ENCODE results near the gene KLK10. TPM values are rescaled to one million over a fixed set of nuclear protein-coding genes. Genes with fewer than 3 reads are reported as not detected.

The KLK10 gene
- total RNA-seq, 4 donors from 2014 or later = 0.27 to 1.3 TPM; not detected in 2

DNA sequence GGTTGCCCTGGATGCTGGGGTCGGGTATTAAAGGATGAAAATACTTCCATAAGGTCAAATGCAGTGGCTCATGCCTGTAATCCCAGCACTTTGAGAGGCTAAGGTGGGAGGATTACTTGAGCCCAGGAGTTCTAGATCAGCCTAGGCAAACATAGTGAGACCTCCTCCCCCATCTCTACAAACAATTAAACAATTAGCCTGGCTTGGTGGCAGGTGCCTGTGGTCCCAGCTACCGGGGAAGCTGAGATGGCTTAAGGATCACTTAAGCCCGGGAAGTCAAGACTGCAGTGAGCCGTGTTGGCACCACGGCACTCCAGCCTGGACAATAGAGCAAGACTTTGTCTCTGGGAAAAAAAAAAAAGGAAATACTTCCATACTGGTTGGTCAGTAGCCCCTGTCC, 5.4 kb upstream of the KLK10 start:
- Histone ChIP-seq H3K27ac (no peak overlapping the region), H3K4me1 (no peaks in the 10 kb centered on the region), H3K4me3 (no peak overlapping the region), H3K9me3 (no peaks in the 10 kb centered on the region), H3K36me3 (no peaks in the 10 kb centered on the region), H3K27me3 (peaks cover 56% of the 10 kb centered on the region)
- no peak for TF ChIP-seq EP300 (IDR thresholded peaks at IDR 0.05; ENCODE audit: low read depth)
- no peak for TF ChIP-seq POLR2AphosphoS5 (IDR thresholded peaks at IDR 0.05)
- no peak for TF ChIP-seq CTCF (IDR thresholded peaks at IDR 0.05)
- no peak for TF ChIP-seq POLR2A (IDR thresholded peaks at IDR 0.05)
- DNase-seq = no peak
- in situ Hi-C loops (cut with MboI; ENCODE audit: low pct_ligation_motif_present in 1 of 4, low pct_unique_long_range_greater_than_20kb in 1 of 4, low sequenced_read_pairs in 3 of 4) (no loop called here), intact Hi-C loops (cut with DNase I; ENCODE audit: low total_unique reads) (no loop called here)
- whole genome bisulfite sequencing, 2 donors (ENCODE audit: low coverage in 1 of 2) = 23 to 30% methylated on average over 2 to 5 of the region's 5 CpGs

DNA sequence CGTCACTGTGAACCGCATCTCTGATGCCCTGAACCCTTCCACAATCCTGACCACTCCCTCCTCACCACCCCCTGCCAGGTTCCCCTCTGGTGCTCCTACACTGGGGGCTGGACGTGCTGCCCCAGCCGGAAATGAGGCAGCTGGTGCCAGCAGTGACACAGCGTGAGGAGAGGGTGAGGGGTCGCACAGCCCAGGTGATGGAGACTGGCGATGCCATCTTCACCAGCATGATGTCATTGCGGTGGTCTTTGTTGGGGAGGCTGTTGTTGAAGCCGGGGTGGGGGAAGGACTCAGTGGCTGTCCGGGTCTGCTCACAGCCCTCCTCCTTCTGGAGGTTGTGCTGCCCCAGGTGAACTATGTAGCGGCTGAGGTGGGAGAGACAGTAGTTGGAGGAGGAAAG, 4.4 kb upstream of the KLK10 start:
- TF ChIP-seq POLR2AphosphoS5 (IDR thresholded peaks at IDR 0.05) = no peak
- TF ChIP-seq EP300 (IDR thresholded peaks at IDR 0.05; ENCODE audit: low read depth) = no peak
- no peak for TF ChIP-seq CTCF (IDR thresholded peaks at IDR 0.05)
- TF ChIP-seq POLR2A (IDR thresholded peaks at IDR 0.05) = no peak
- H3K9me3 ChIP-seq = no peaks in the 10 kb centered on the region
- H3K27ac ChIP-seq = no peak overlapping the region
- no peak for DNase-seq
- intact Hi-C loops (cut with DNase I; ENCODE audit: low total_unique reads) (no loop called here), in situ Hi-C loops (cut with MboI; ENCODE audit: low pct_ligation_motif_present in 1 of 4, low pct_unique_long_range_greater_than_20kb in 1 of 4, low sequenced_read_pairs in 3 of 4) (no loop called here)
- H3K4me1 ChIP-seq = peaks cover 0 to 8% (median 3%) of the 10 kb centered on the region in 4 donors
- H3K27me3 ChIP-seq = peaks cover 65% of the 10 kb centered on the region
- 72% methylated on average over 11 of the region's 11 CpGs; no CpG with 5 or more reads in 1 of the 2 donors for WGBS, 2 donors (ENCODE audit: low coverage in 1 of 2)
- no peak overlapping the region for H3K4me3 ChIP-seq
- H3K36me3 ChIP-seq = no peaks in the 10 kb centered on the region

DNA sequence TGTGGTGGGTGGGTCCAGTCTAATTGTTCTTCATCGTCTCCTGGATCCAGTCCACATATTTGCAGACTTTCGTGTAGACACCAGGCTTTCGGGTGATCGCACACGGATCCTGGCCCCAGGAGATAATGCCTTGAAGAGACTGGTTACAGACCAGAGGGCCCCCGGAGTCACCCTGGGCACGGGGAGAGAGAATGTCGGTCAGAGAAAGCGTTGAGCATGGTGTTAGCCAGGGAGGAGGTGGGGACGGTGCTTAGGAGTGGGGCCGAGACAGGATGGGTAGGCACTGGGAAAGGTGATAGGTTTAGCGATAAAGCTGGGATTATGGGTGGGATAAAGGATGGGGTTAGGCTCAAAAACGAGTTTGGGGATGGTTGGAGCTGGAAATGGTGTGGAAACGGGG, 3.0 kb upstream of the KLK10 start:
- TF ChIP-seq POLR2AphosphoS5 (IDR thresholded peaks at IDR 0.05) (no peak), POLR2A (IDR thresholded peaks at IDR 0.05) (no peak), CTCF (IDR thresholded peaks at IDR 0.05) (no peak), EP300 (IDR thresholded peaks at IDR 0.05; ENCODE audit: low read depth) (no peak)
- H3K27me3 ChIP-seq = peaks cover 66% of the 10 kb centered on the region
- no peaks in the 10 kb centered on the region for H3K9me3 ChIP-seq
- H3K4me3 ChIP-seq = no peak overlapping the region
- H3K4me1 ChIP-seq = peaks cover 0 to 17% (median 7%) of the 10 kb centered on the region in 4 donors
- H3K36me3 ChIP-seq = no peaks in the 10 kb centered on the region
- DNase-seq = no peak
- 53 to 58% methylated on average over 2 to 14 of the region's 14 CpGs for WGBS, 2 donors (ENCODE audit: low coverage in 1 of 2)
- H3K27ac ChIP-seq = no peak overlapping the region
- in situ Hi-C loops (cut with MboI; ENCODE audit: low pct_ligation_motif_present in 1 of 4, low pct_unique_long_range_greater_than_20kb in 1 of 4, low sequenced_read_pairs in 3 of 4) = no loop called here
- intact Hi-C loops (cut with DNase I; ENCODE audit: low total_unique reads) = no loop called here

DNA sequence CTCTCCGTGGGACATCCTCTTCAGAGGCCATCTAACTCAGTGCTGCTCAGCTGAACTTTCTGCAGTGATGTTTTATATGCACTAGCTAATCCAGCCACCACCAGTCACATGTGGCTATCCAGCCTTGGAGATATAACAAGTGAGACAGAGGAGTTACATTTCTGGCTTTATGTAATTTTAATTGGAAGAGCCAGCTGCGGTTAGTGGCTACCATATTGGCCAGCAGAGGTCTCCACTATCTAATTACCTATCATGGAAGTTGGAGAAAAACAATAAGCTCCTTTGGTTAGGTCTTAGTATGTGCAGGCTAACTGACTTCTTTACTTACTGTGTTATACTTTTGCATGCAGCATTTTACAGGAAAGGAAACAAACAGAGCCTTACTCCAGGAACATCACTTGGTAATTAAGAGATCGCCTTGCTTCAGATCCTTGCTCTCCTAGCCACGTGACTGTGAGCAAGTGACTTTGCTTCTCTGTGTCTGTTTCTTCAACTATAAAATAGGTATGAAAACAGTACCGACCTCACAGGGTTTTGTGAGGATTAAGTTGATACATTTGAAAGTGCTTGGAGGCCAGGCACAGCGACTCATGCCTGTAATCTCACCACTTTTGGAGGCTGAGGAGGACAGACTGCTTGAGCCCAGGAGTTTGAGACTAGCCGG, 1.6 kb upstream of the KLK10 start:
- Histone ChIP-seq H3K9me3 (no peaks in the 10 kb centered on the region), H3K4me3 (no peak overlapping the region), H3K4me1 (peaks cover 0 to 22% (median 12%) of the 10 kb centered on the region in 4 donors), H3K27ac (no peak overlapping the region), H3K27me3 (peaks cover 66% of the 10 kb centered on the region), H3K36me3 (no peaks in the 10 kb centered on the region)
- DNase-seq = no peak
- intact Hi-C loops (cut with DNase I; ENCODE audit: low total_unique reads) (no loop called here), in situ Hi-C loops (cut with MboI; ENCODE audit: low pct_ligation_motif_present in 1 of 4, low pct_unique_long_range_greater_than_20kb in 1 of 4, low sequenced_read_pairs in 3 of 4) (no loop called here)
- WGBS, 2 donors (ENCODE audit: low coverage in 1 of 2) = 31 to 36% methylated on average over 3 to 7 of the region's 7 CpGs
- TF ChIP-seq POLR2A (IDR thresholded peaks at IDR 0.05) = no peak
- peak; percentile 43 to 56 (median 51) for TF ChIP-seq CTCF (IDR thresholded peaks at IDR 0.05)
